Measurements from ENCODE around the gene HHATL. TPM values are rescaled to one million over a fixed set of nuclear protein-coding genes. Genes with fewer than 3 reads are reported as not detected.

HHATL gene
- total RNA-seq, 2 donors from 2014 or later, result 444 to 908 TPM

GRCh38 chr3:42705058-42705767, 2.6 kb upstream of the HHATL start:
- H3K27ac ChIP-seq, result peak overlapping the region; percentile 92 to 98
- TF ChIP-seq CTCF (IDR thresholded peaks at IDR 0.05), result no peak
- peaks cover 0 to 37% of the 10 kb centered on the region in 2 donors for H3K4me1 ChIP-seq

GRCh38 chr3:42704136-42704841, 1.7 kb upstream of the HHATL start:
- no peaks in the 10 kb centered on the region for H3K36me3 ChIP-seq
- no peak for DNase-seq (ENCODE audit: low spot score)
- no peaks in the 10 kb centered on the region for H3K9me3 ChIP-seq
- no peak overlapping the region for H3K4me3 ChIP-seq
- peak overlapping the region; percentile 92 to 98 for H3K27ac ChIP-seq
- peaks cover 0 to 42% of the 10 kb centered on the region in 2 donors for H3K4me1 ChIP-seq
- TF ChIP-seq CTCF (IDR thresholded peaks at IDR 0.05), result no peak
- no peaks in the 10 kb centered on the region for H3K27me3 ChIP-seq

More at GRCh38 chr3:42705058-42705767, 2.6 kb upstream of the HHATL start:
- no peak for DNase-seq (ENCODE audit: low spot score)
- Histone ChIP-seq H3K36me3 (no peaks in the 10 kb centered on the region), H3K4me3 (no peak overlapping the region), H3K27me3 (no peaks in the 10 kb centered on the region), H3K9me3 (no peaks in the 10 kb centered on the region)

DNA sequence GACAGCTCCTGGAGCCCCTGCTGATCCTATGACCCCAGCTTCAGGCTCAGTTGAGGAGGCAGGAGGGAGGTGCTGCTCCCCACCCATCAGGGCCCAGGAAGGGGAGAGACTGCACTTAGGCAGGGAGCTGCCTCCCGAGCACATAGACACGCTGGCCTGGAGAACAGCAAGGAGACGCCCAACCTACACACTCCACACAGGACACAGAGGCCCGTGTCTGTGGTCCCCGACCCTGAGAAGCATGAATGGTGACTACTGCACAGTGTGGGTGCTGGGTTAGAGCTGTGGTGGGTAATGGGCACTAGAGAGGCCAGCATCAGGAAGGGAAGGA, 1.1 kb upstream of the HHATL start:
- DNase-seq (ENCODE audit: low spot score), result no peak
- Histone ChIP-seq H3K27me3 (no peaks in the 10 kb centered on the region), H3K9me3 (no peaks in the 10 kb centered on the region), H3K4me1 (peaks cover 0 to 48% of the 10 kb centered on the region in 2 donors), H3K4me3 (no peak overlapping the region), H3K36me3 (peaks cover 2% of the 10 kb centered on the region), H3K27ac (peak overlapping the region; percentile 92 to 98)
- TF ChIP-seq CTCF (IDR thresholded peaks at IDR 0.05), result no peak

DNA sequence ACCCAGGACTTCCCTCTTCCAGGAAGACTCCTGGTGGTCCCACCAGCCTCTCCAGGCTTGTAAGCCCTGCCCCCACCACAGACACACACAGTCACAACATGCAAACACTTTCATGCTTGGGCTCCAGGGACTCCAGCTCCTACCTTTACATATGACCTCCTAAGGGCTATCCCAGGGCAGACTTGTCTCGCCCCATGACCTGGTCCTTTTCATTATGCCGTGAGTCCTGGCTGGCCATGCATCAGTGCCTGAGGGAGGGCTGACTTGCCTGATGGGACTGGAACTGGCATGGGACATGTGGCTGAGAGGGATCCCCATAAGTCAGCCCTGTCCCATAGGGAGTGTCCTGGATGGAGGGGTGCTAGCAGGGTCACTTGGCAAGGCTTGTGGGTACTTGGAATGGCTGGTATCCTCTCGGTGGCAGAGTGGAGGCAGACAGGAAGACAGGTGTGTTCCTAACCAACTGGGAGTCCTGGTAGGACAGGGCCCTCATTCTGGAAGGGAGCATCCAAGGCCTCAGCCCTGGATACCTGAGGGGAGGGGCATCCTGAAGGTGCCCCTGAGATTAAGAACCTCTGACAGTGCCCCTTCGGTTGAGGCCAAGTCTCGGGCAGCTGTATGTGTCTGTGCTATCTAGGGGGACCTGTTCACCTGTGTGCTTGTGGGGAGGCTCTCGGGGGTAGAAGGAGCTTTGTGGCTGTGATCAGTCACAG, 540 bp upstream of the HHATL start:
- no peak for DNase-seq (ENCODE audit: low spot score)
- Histone ChIP-seq H3K4me1 (peaks cover 0 to 53% of the 10 kb centered on the region in 2 donors), H3K27ac (peak overlapping the region; percentile 92 to 98), H3K4me3 (no peak overlapping the region), H3K36me3 (peaks cover 6% of the 10 kb centered on the region), H3K9me3 (no peaks in the 10 kb centered on the region), H3K27me3 (no peaks in the 10 kb centered on the region)
- no peak for TF ChIP-seq CTCF (IDR thresholded peaks at IDR 0.05)

DNA sequence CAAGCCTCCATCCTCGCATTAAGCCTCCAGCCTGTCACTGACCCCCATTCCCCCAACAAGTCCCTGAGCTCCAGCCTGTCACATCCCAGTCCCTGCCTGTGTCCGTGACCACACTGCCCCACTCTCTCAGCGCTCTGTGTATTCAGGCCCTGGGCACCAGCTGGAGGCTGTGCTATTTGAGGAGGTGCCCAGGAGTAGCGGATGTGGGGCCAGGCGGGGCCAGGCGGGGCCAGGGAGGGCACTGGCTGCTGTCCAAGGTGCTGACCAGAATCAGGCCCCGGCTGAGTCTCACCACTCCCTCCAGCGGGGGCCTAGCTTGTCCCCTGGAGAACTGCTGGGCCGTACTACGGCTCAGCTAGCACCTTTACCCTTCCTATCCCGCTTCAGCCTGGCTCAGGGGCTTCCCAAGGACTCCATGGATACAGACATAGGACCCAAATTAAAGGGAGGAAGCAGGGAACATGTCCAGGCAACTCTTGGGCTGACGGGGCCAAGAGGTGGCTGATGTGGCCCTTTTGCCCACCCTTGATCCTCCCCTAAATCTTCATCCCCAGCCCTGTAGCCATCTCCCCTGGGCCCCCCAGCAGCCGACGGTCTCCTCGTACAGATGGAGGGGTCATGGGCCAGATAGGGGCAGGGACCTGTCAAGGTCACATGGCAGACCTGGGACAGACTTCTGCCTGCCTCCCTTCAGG, 1.1 kb downstream of the HHATL start:
- Histone ChIP-seq H3K9me3 (no peaks in the 10 kb centered on the region), H3K27ac (peak overlapping the region; percentile 92 to 98), H3K4me3 (peak overlapping the region; percentile 48 to 63), H3K27me3 (no peaks in the 10 kb centered on the region), H3K36me3 (peaks cover 17% of the 10 kb centered on the region), H3K4me1 (peaks cover 0 to 66% of the 10 kb centered on the region in 2 donors)
- peak in 1 of 2 donors; percentile 1 for TF ChIP-seq CTCF (IDR thresholded peaks at IDR 0.05)
- peak; percentile 68 for DNase-seq (ENCODE audit: low spot score)
